C4-2B (cell line): ENCODE data around the gene FKBP14.

Experiments used
- H3K27ac ChIP-seq: fragments of 450-650 bp; 2 replicates; pipeline ENCODE4 v1.5.1; 2017
- CTCF ChIP-seq: fragments of 450-650 bp; conservative IDR thresholded peaks from 2 replicates; pipeline ENCODE4 v1.5.1; 2017; ENCODE audit warnings: mild to moderate bottlenecking
- ZFX ChIP-seq: fragments of 450-650 bp; IDR thresholded peaks from 2 replicates; pipeline ENCODE4 v1.6.1; 2017

FKBP14 gene

GRCh38 chr7:30026229-30027064 is at the start of gene FKBP14:
FKBP14 (minus strand) TSS chr7:30026702; CDS start chr7:30026508, 194 bp downstream.
- TF ChIP-seq CTCF, result no peak
- no peak for TF ChIP-seq ZFX
- peak within 1 kb of the TSS; percentile 76 for H3K27ac ChIP-seq

- no peak overlapping the region for H3K27ac ChIP-seq
- no peak for TF ChIP-seq ZFX
- peak; percentile 79 for TF ChIP-seq CTCF
Observed at GRCh38 chr7:30074422-30075030, 48.0 kb upstream of the FKBP14 start.

- TF ChIP-seq CTCF, result no peak
- TF ChIP-seq ZFX, result no peak
- H3K27ac ChIP-seq, result no peak overlapping the region
Observed at GRCh38 chr7:30072735-30073134, 46.2 kb upstream of the FKBP14 start.

GRCh38 chr7:30070052-30070451 is 43.5 kb upstream of the FKBP14 start:
- no peak overlapping the region for H3K27ac ChIP-seq
- no peak for TF ChIP-seq CTCF
- no peak for TF ChIP-seq ZFX

- H3K27ac ChIP-seq, result no peak overlapping the region
- TF ChIP-seq ZFX (no peak), CTCF (no peak)
Observed at GRCh38 chr7:30069096-30069867, 42.8 kb upstream of the FKBP14 start.

GRCh38 chr7:30068117-30068516 is 41.6 kb upstream of the FKBP14 start:
- no peak overlapping the region for H3K27ac ChIP-seq
- no peak for TF ChIP-seq ZFX
- TF ChIP-seq CTCF, result no peak

GRCh38 chr7:30066687-30067086 is 40.2 kb upstream of the FKBP14 start:
- TF ChIP-seq ZFX, result no peak
- no peak for TF ChIP-seq CTCF
- no peak overlapping the region for H3K27ac ChIP-seq
